Right ventricle myocardium inferior (tissue), 1 donor: ENCODE data around the gene TBC1D10A. TPM values are rescaled to one million over a fixed set of nuclear protein-coding genes. Genes with fewer than 3 reads are reported as not detected.

Source experiments
- ATAC-seq: fragments of 200-7000 bp; cut with Tn5 transposase; one replicate; pipeline ENCODE4 v1.9.1; 2020; ENCODE audit warnings: mild to moderate bottlenecking, moderate library complexity
- DNase-seq: peaks from one replicate; pipeline ENCODE4 v3.0.0; 2021; ENCODE audit errors: missing footprints
- intact Hi-C: fragments of 100-400 bp; cut with DNase I; formaldehyde crosslinking; loops from one replicate; pipeline ENCODE4 v1.11.0; 2022
- total RNA-seq: library from RNA; stranded (reverse); fragmentation: NEBNext Ultra II Directional; extraction: Animal tissue kit (Norgen Biotek cat#: 25700); gene quantifications from one replicate; pipeline ENCODE4 v1.2.1, GENCODE V29; 2021
- donor health status: DM: no; HTN: yes; CAD: no; lungs with severe emphysema.

Gene TBC1D10A
- total RNA-seq, 1 donor from 2014 or later: 7.1 TPM

DNA sequence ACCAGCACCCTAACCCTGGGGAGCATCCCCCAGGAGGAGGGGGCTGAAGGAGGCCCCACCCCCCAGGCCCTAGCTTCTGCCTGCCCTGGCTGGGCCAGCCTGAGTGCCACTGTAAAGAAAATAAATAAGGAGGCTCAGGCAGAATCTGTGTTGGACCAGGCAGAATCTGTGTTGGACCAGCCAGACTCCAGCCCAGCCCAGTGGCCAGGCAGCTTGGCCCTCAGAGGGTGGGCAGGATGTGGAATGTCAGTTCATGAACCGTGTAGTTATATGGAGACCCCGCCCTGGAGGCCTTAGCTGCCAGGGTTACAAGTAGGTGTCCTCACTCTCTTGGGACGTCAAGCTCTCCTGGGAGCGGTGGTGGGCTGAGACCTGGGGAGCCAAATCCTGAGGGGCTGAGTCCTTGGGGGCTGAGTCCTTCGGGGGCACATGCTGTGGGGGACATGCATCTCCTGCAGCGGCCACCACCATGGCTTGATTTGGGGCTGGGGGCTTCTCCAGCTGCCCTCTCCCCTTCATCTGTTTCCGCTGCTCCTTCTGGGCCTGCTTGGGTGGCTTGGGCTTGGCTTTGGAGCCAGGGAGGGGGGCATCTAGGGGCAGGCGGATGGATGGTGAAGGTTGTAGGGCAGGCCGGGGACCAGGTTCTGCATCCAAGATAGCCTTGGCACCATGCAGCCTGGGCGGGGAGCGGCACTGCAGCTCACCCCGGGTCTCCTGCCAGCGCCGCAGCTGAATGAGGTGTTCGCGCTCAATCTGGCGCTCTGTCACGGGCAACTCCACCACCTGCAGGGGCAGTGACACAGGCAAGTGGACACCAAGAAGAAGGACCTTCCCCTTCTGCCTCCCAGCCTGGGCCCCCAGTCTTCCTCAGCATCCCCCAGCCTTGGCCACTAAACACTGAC lies 34.4 kb downstream of the TBC1D10A start:
- DNase-seq: no peak
- no peak for ATAC-seq
- intact Hi-C loops: no loop called here

DNA sequence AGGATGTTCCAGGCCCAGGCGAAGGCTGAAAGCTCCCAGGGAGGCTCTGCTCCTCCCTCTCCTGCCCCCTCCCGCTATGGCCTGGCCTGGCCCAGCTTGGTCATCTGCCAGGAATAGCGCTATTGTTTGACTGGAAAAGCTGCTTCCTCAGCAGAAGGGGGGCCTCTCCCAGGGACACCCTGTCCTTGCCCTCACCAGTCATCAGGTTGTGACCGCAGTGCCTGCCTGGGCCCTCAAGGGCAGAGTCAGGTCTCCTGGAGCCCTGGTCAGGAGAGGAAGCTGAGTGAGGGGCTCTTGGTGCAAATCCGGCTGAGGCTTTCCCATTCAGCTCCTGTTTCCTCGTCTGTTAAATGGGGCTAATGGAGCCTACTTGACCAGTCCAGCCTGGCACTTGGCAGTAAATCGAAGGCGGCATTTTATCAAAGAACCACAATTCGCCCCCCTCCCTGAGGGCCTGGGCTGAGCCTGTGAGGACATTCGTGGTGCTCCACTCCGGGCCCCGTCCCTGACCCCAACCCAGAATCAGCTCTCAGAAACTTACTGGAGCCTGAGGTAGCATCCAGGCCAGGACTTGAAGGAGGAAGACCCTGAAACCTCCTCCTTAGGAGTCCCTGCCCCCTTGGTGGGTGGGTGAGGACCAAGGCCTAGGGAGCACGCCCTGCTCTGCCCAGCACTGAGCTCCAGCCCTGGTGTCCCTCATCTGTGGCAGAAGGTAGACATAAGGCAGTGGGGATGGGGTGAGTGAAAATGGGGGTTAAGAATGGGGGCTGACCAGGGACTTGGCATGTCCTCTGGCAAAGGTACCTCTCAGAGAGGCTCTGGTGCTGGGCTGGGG lies 35.5 kb downstream of the TBC1D10A start:
- intact Hi-C loops: loop anchor here (2.0 kb wide), 1 partner anchor 14 kb away; no protein-coding TSS in a partner anchor
- peak; percentile 91 for DNase-seq
- peak; percentile 25 for ATAC-seq

GRCh38 chr22:30290342-30291057 lies 36.2 kb downstream of the TBC1D10A start:
- ATAC-seq: peak; percentile 12

GRCh38 chr22:30289980-30290313 lies 36.8 kb downstream of the TBC1D10A start:
- DNase-seq: peak; percentile 33
- intact Hi-C loops: loop anchor here (1.0 to 2.0 kb wide), 2 partner anchors 15 to 66 kb away; partner anchors contain the start of gene SF3A1

More at GRCh38 chr22:30290342-30291057, 36.2 kb downstream of the TBC1D10A start:
- no peak for DNase-seq
- intact Hi-C loops: loop anchor here (2.0 kb wide), 1 partner anchor 14 kb away; no protein-coding TSS in a partner anchor

DNA sequence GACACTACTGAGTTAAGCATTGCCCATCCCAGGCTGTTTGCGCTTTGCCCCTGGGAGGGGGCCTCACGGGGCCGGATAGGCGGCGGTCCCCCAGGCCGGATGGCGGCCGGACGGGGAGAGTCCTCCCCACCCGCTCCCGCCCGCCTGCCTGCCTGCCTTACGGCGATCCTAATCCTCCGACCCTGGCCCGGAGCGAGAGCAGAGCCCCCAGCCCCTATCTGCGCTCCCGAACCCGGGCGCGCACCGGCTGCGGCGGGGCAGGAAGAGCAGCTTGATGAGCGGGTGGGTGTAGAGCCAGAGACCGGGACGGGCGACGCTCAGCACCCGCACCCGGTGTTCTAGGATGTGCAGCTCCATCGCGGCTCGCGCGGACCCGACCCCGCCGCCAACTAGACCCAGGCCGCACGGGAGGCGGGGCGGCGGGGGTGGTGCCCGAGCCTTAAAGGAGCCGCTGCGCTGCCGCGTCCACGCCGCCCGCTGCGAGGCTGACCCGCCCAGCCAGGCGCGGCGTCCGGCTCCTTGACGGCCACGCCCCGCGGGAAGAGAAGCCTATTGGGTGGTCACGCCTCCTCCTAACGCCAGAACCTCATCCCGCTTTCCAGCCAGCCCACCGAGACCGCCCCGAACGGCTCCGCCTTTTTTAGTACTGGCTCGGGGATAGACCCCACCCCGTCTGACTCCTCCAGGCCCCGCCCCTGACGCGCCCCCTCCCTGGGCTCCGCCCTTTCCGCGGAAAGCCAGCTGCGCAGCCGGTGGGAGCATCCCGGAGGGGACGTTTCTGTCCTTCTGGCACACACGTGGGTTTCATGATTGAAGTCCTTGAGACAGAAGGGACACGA lies 37.4 kb downstream of the TBC1D10A start, which contains the start of gene CASTOR1:
CASTOR1 (minus strand) TSS at position 365 of the 839 bp plus-strand sequence; CDS start at position 357, 8 bp downstream.
- peak; percentile 99 for DNase-seq
- ATAC-seq: peak; percentile 89
- intact Hi-C loops: loop anchor here (1.0 kb wide), 1 partner anchor 67 kb away; the partner anchor contains the start of gene SF3A1

More at GRCh38 chr22:30289980-30290313, 36.8 kb downstream of the TBC1D10A start:
- ATAC-seq: peak; percentile 2

DNA sequence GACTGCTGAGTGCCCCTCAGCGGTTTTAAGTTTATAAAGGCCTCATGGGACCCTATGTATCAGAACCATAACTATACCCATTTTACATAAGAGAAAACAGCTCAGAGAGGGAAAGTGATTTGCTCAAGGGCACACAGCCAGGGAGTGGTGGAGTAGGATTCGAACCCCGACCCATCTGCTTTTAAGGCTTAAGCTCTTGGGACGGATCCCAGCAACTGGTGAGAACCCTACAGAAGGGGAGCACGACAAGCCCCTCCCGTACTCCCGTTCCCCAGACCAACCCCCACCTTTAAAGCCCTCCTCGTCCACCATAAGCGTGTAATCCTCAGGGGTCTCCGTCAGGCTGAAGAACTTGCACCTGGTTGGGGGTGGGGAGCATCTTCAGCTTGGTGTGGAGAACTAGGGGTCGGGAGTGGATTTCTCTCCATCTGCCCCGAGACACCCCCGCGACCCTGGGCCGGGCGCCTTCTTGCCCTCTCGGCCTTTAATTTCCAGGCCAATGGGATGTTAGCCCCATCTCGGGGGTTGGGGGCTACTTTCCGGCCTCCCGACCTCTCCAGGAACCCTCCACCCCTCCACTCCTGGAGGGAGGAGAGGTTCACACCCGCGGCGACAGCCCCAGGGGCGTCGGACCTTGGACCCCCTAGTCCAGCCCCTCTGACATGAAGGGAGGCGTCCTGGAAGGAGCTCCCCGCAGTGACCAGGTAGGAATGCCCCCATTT lies 38.2 kb downstream of the TBC1D10A start:
- DNase-seq (peak; percentile 68), ATAC-seq (no peak)
- intact Hi-C loops: loop anchor here (1.0 kb wide), 3 partner anchors 38 to 99 kb away; partner anchors contain the start of genes RNF215, SF3A1 and TBC1D10A

- intact Hi-C loops: loop anchor here (1.0 kb wide), 3 partner anchors 25 to 99 kb away; partner anchors contain the start of genes RNF215 and TBC1D10A
- peak; percentile 92 for DNase-seq
- peak; percentile 73 for ATAC-seq
Observed at GRCh38 chr22:30287648-30288418, 38.9 kb downstream of the TBC1D10A start.

DNA sequence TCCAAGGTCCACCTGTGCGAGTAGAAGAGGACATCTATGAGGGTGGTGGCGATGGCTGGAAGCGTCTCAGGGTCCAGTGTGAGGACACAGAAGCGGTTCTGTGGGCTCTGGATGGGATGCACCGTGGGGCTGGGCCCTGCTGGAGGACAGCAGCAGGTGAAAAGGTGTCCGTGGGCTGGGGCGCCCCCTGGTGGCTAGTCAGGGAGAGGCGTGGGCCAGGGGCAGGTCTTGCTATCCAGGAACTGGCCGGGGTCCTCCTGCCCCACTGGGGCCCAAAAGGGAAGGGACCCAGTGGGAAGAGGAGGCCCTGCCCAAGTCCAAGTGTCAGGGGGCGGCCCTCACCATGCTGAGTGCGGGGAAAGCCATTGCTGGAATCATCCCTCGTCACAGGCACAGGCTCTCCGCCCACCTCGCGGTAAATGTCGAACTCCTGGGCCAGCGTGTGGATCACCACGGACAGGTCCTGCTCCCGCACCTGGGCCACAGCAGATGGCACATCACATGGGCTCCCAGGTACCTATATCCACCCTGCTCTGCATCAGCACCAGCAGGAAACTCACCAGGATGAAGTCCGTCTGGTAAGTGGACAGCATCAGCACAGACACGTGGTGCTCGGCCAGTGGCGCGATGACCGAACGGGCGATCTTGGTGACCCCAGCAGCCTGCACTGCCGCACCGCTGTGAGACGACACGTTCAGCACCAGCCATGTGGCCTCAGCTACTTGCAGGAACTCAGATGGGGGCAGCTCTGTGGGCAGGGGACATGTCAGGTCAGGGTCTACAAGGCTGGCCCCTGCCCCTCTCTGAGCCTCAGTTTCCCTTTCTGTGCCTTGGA lies 39.7 kb downstream of the TBC1D10A start:
- DNase-seq: peak; percentile 93
- intact Hi-C loops: loop anchor here (1.0 kb wide), 1 partner anchor 24 kb away; no protein-coding TSS in a partner anchor
- ATAC-seq: no peak

GRCh38 chr22:30286331-30286730 lies 40.4 kb downstream of the TBC1D10A start:
- ATAC-seq (no peak), DNase-seq (peak; percentile 32)
- intact Hi-C loops: no loop called here

GRCh38 chr22:30285846-30286200 lies 40.9 kb downstream of the TBC1D10A start:
- DNase-seq: peak; percentile 54
- ATAC-seq: no peak
- intact Hi-C loops: no loop called here

GRCh38 chr22:30285176-30285845 lies 41.4 kb downstream of the TBC1D10A start:
- DNase-seq (peak; percentile 25), ATAC-seq (no peak)
- intact Hi-C loops: no loop called here

- DNase-seq: no peak
- no peak for ATAC-seq
- intact Hi-C loops: no loop called here
Observed at GRCh38 chr22:30284666-30285065, 42.1 kb downstream of the TBC1D10A start.

- DNase-seq: peak; percentile 55
- intact Hi-C loops: no loop called here
Observed at GRCh38 chr22:30284172-30284571, 42.6 kb downstream of the TBC1D10A start.

GRCh38 chr22:30283342-30283741 lies 43.4 kb downstream of the TBC1D10A start:
- DNase-seq (peak; percentile 40), ATAC-seq (no peak)
- intact Hi-C loops: no loop called here

More at GRCh38 chr22:30284172-30284571, 42.6 kb downstream of the TBC1D10A start:
- no peak for ATAC-seq

DNA sequence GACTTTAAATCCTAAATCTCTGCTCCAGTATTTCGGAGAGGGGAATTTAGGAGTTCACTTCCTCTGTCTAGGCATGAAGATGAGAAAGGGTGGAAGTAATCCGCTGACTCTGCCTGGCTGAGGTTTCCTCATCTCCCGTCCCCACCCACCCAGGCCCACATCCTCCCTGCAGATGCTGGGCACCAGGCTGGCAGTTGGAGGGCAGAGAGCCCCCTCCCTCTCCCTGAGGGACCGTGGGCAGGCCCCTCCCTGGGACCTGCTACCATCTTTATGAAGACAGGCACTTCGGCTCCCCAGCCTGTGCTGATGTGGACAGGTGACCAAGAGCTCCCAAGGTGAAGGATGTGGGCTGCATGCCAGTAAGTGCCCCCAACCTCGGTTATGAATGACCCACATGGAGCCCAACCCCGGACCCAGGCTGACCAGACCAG lies 44.1 kb downstream of the TBC1D10A start:
- ATAC-seq (no peak), DNase-seq (peak; percentile 56)
- intact Hi-C loops: no loop called here
